ENCODE data around the gene PGAP2. TPM values are rescaled to one million over a fixed set of nuclear protein-coding genes. Genes with fewer than 3 reads are reported as not detected.

PGAP2 gene
- total RNA-seq, 1 experiment from 2014 or later = 39.5 TPM

DNA sequence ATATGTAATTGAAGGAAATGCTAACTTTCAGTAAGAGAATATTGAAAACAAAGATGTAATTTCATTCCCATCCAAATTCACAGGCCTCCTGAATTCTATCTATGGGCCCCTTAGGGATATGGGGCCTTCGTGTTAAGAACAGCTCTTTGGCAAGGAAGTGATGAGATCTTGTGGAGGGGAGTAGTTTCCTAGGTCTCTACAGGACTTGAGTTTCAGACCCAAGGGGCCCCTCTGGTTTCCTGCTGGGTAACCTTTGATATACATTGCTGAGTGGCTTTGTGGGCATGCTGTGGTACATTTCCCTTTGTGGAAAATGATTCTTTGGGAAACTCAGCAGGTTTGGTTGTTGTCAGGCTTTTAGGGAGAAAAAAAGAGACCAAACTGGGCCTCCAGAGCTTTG, 53.3 kb downstream of the PGAP2 start:
- H3K9me3 ChIP-seq (ENCODE audit: insufficient read depth, low read depth) = no peaks in the 10 kb centered on the region
- no peak overlapping the region for H2AFZ ChIP-seq
- BruUV-seq (replicated peaks) = no TSS peak
- H3K4me3 ChIP-seq = no peak overlapping the region
- ChIA-PET CTCF (interaction anchor here (0.6 kb wide), 1 partner anchor 98 kb away, joined by 5 read pairs; no protein-coding TSS in a partner anchor), POLR2A (ENCODE audit: unreplicated experiment) (no interaction called here)
- H4K20me1 ChIP-seq (ENCODE audit: insufficient read depth) = no peaks in the 10 kb centered on the region
- no peaks in the 10 kb centered on the region for H3K27me3 ChIP-seq (ENCODE audit: insufficient read depth, low read depth)
- DNase-seq = no peak
- H3K9me2 ChIP-seq (ENCODE audit: insufficient read depth) = no peaks in the 10 kb centered on the region
- H3K36me3 ChIP-seq (ENCODE audit: low read depth) = no peaks in the 10 kb centered on the region
- H3K27ac ChIP-seq = no peak overlapping the region
- no peak for TF ChIP-seq EZH2 (IDR thresholded peaks at IDR 0.05; ENCODE audit: low read depth)
- TF ChIP-seq, protein P1, sequence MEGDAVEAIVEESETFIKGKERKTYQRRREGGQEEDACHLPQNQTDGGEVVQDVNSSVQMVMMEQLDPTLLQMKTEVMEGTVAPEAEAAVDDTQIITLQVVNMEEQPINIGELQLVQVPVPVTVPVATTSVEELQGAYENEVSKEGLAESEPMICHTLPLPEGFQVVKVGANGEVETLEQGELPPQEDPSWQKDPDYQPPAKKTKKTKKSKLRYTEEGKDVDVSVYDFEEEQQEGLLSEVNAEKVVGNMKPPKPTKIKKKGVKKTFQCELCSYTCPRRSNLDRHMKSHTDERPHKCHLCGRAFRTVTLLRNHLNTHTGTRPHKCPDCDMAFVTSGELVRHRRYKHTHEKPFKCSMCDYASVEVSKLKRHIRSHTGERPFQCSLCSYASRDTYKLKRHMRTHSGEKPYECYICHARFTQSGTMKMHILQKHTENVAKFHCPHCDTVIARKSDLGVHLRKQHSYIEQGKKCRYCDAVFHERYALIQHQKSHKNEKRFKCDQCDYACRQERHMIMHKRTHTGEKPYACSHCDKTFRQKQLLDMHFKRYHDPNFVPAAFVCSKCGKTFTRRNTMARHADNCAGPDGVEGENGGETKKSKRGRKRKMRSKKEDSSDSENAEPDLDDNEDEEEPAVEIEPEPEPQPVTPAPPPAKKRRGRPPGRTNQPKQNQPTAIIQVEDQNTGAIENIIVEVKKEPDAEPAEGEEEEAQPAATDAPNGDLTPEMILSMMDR (conservative IDR thresholded peaks at IDR 0.05) = no peak
- H3K79me2 ChIP-seq (ENCODE audit: low read depth) = peaks cover 77% of the 10 kb centered on the region
- 0 out of 2 replicates have a peak overlapping the region, but pooled peaks have one; percentile 10 for H3K4me2 ChIP-seq
- peaks cover 57% of the 10 kb centered on the region for H3K4me1 ChIP-seq (replicated peaks; ENCODE audit: insufficient read depth)
- intact Hi-C loops (cut with micrococcal nuclease; ENCODE audit: unreplicated experiment) = no loop called here
- peaks cover 9% of the 10 kb centered on the region; the same call in 1 of the 2 replicates for H3F3A ChIP-seq (ENCODE audit: insufficient read depth, low read depth)

DNA sequence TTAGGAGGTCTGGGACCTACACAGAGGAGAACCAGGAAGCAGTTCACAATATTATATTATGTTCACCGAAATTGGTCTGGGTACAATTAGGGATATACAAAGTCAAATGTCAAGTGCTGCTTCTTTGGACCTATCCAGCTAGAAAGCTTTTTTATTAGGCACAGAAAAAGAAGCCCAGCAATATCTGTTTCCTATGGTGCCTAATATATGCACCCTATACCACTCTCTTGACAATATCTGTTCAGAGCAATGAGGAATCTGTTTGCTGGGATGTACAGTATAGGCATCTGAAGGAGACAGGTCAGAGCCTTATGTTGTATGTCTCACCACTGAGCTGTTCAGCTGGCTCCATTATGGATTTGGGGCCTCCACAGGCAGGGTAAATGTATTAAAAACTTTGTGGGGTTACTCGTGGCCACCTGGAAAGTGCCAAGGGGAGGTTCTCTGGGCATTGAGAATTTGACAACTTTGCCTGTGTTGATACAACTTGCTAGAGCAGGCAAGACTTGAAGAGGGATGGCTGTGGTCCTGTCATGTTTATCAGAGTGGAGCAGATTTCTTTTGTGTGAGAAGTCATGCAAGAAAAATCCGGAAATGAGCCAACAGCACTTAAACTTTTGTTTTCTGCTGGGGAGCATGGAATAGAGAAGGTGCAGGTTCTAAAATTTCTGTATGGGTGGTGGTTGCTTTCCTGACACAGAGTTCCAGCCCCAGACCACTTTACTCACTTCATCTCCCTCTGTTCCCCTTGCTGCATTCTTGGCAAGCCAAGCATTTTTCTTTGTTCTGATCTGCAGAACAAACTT, 57.2 kb downstream of the PGAP2 start:
- Histone ChIP-seq H3K4me3 (no peak overlapping the region), H2AFZ (no peak overlapping the region), H3K4me1 (replicated peaks; ENCODE audit: insufficient read depth) (peaks cover 22% of the 10 kb centered on the region; the same call in 1 of the 2 replicates), H3K9me3 (ENCODE audit: insufficient read depth, low read depth) (no peaks in the 10 kb centered on the region), H3K27ac (peak overlapping the region; percentile 60), H4K20me1 (ENCODE audit: insufficient read depth) (no peaks in the 10 kb centered on the region), H3K36me3 (ENCODE audit: low read depth) (no peaks in the 10 kb centered on the region), H3K27me3 (ENCODE audit: insufficient read depth, low read depth) (no peaks in the 10 kb centered on the region), H3K9me2 (ENCODE audit: insufficient read depth) (no peaks in the 10 kb centered on the region), H3K79me2 (ENCODE audit: low read depth) (peaks cover 44% of the 10 kb centered on the region), H3F3A (ENCODE audit: insufficient read depth, low read depth) (peaks cover 9% of the 10 kb centered on the region; the same call in 1 of the 2 replicates), H3K4me2 (peak overlapping the region; percentile 42; the same call in 1 of the 2 replicates)
- intact Hi-C loops (cut with micrococcal nuclease; ENCODE audit: unreplicated experiment) = no loop called here
- POLR2A ChIA-PET (ENCODE audit: unreplicated experiment) = no interaction called here
- peak in 1 of 2 experiments; percentile 19 for DNase-seq
- TF ChIP-seq EZH2 (IDR thresholded peaks at IDR 0.05; ENCODE audit: low read depth) = no peak
- no TSS peak for BruUV-seq (replicated peaks)
- CTCF ChIA-PET = interaction anchor here (0.6 kb wide), 1 partner anchor 17 kb away, joined by 3 read pairs; no protein-coding TSS in a partner anchor

DNA sequence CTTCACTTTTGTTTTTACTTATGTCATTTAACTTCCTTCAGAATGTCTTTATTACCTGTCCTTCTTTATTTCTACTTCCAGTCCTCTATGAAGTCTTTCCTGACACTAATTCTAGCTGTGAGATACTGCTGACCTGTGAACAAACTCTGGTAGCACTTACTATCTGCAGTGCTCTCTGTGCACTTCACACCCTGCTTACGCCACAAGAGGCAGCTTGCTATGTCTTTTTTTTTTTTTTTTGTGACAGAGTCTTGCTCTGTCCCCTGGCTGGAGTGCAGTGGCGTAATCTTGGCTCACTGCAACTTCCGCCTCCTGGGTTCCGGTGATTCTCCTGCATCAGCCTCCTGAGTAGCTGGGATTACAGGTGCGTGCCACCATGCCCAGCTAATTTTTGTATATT, 57.8 kb downstream of the PGAP2 start:
- no peak for DNase-seq
- Histone ChIP-seq H3K27ac (peak overlapping the region; percentile 60), H3K9me2 (ENCODE audit: insufficient read depth) (no peaks in the 10 kb centered on the region), H3K4me2 (peak overlapping the region; percentile 42; the same call in 1 of the 2 replicates), H3K36me3 (ENCODE audit: low read depth) (no peaks in the 10 kb centered on the region), H3F3A (ENCODE audit: insufficient read depth, low read depth) (peaks cover 9% of the 10 kb centered on the region; the same call in 1 of the 2 replicates), H2AFZ (no peak overlapping the region), H3K4me1 (replicated peaks; ENCODE audit: insufficient read depth) (peaks cover 19% of the 10 kb centered on the region; the same call in 1 of the 2 replicates), H3K9me3 (ENCODE audit: insufficient read depth, low read depth) (no peaks in the 10 kb centered on the region), H4K20me1 (ENCODE audit: insufficient read depth) (no peaks in the 10 kb centered on the region), H3K4me3 (no peak overlapping the region), H3K27me3 (ENCODE audit: insufficient read depth, low read depth) (no peaks in the 10 kb centered on the region), H3K79me2 (ENCODE audit: low read depth) (peaks cover 39% of the 10 kb centered on the region)
- POLR2A ChIA-PET (ENCODE audit: unreplicated experiment) = no interaction called here
- CTCF ChIA-PET = interaction anchor here (0.7 kb wide), 1 partner anchor 199 kb away, joined by 7 read pairs; no protein-coding TSS in a partner anchor
- intact Hi-C loops (cut with micrococcal nuclease; ENCODE audit: unreplicated experiment) = no loop called here
- TF ChIP-seq EZH2 (IDR thresholded peaks at IDR 0.05; ENCODE audit: low read depth) = no peak
- TF ChIP-seq, protein P1 (conservative IDR thresholded peaks at IDR 0.05) = no peak
- no TSS peak for BruUV-seq (replicated peaks)

Data from PC-9 (cell line).